Measurements from ENCODE around the gene NUDT1.

DNA sequence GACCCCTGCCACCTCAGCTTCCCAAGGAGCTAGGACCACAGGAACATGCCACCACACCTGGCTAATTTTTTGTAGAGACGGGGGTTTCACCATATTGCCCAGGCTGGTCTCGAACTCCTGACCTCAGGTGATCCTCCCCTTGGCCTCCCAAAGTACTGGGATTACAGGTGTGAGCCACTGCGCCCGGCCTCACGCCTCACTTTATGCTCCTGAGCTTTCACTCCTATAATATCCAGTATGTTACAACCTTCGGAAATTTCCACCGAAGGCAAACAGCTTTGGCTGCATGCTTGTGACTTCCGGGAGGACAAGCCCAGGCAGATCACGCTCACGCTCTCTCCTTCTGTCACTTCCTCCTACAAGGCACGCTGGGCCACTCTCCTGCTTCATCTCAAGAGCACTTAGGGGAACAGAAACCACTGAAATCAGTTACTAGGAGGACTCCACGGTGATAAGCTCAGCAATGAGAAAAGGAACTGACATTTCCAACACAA lies 4.9 kb upstream of the NUDT1 start:
- TF ChIP-seq, protein P1, sequence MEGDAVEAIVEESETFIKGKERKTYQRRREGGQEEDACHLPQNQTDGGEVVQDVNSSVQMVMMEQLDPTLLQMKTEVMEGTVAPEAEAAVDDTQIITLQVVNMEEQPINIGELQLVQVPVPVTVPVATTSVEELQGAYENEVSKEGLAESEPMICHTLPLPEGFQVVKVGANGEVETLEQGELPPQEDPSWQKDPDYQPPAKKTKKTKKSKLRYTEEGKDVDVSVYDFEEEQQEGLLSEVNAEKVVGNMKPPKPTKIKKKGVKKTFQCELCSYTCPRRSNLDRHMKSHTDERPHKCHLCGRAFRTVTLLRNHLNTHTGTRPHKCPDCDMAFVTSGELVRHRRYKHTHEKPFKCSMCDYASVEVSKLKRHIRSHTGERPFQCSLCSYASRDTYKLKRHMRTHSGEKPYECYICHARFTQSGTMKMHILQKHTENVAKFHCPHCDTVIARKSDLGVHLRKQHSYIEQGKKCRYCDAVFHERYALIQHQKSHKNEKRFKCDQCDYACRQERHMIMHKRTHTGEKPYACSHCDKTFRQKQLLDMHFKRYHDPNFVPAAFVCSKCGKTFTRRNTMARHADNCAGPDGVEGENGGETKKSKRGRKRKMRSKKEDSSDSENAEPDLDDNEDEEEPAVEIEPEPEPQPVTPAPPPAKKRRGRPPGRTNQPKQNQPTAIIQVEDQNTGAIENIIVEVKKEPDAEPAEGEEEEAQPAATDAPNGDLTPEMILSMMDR (IDR thresholded peaks at IDR 0.05; ENCODE audit: insufficient read depth, low read length, poor library complexity, severe bottlenecking): no peak
- TF ChIP-seq EZH2phosphoT487 (conservative IDR thresholded peaks at IDR 0.05; ENCODE audit: low read length): no peak

Measured in SU-DHL-6 (cell line).